Liver (tissue), 3 donors: ENCODE data around the gene ZDHHC24.
"Not testable (repeated sequence)": the region's sequence is repeated elsewhere in the genome, so short reads cannot be mapped to it uniquely, and the experiment has no call there.

Experiments
- CTCF ChIP-seq: fragments of 150-350 bp; IDR thresholded peaks from 2 replicates; pipeline ENCODE4 v1.5.1; 2017; ENCODE audit warnings: improper control_type of control experiment, low read depth, low read length; ENCODE audit not compliant: missing input control
- EGR1 ChIP-seq, 2 donors: IDR thresholded peaks; 2 replicates each; pipeline ENCODE4 v1.6.1; 2016 to 2018; ENCODE audit warnings: antibody characterized with exemption in 2 of 2, low read depth in 2 of 2
- HNF4G ChIP-seq: IDR thresholded peaks from 2 replicates; pipeline ENCODE4 v1.6.1; 2016; ENCODE audit warnings: antibody characterized with exemption
- MAX ChIP-seq: IDR thresholded peaks from 2 replicates; pipeline ENCODE4 v1.6.1; 2016; ENCODE audit warnings: antibody characterized with exemption
- NR2F2 ChIP-seq: IDR thresholded peaks from 2 replicates; pipeline ENCODE4 v1.6.1; 2016; ENCODE audit warnings: antibody characterized with exemption
- RAD21 ChIP-seq, 2 donors: IDR thresholded peaks; 2 replicates each; pipeline ENCODE4 v1.6.1; 2016; ENCODE audit warnings: antibody characterized with exemption in 2 of 2, mild to moderate bottlenecking in 2 of 2
- REST ChIP-seq: IDR thresholded peaks from 2 replicates; pipeline ENCODE4 v1.6.1; 2016; ENCODE audit warnings: antibody characterized with exemption, mild to moderate bottlenecking
- RXRA ChIP-seq, 2 donors: IDR thresholded peaks; 2 replicates each; pipeline ENCODE4 v1.6.1; 2017 to 2018; ENCODE audit warnings: antibody characterized with exemption in 2 of 2, mild to moderate bottlenecking in 1 of 2
- SP1 ChIP-seq: IDR thresholded peaks from 2 replicates; pipeline ENCODE4 v1.6.1; 2018; ENCODE audit warnings: antibody characterized with exemption, mild to moderate bottlenecking
- YY1 ChIP-seq: IDR thresholded peaks from 2 replicates; pipeline ENCODE4 v1.6.1; 2016; ENCODE audit warnings: antibody characterized with exemption, mild to moderate bottlenecking
- donor health status: healthy.
- donor health status: healthy.

GRCh38 chr11:66544952-66545351 is 896 bp downstream of the ZDHHC24 start:
- not testable (repeated sequence) for TF ChIP-seq CTCF; SP1; REST; MAX; RXRA (IDR thresholded peaks at IDR 0.05); RAD21 (IDR thresholded peaks at IDR 0.05); YY1; NR2F2; EGR1 (IDR thresholded peaks at IDR 0.05; ENCODE audit: low read depth in 2 of 2); HNF4G
